Measurements from ENCODE around the gene FYN. TPM values are rescaled to one million over a fixed set of nuclear protein-coding genes. Genes with fewer than 3 reads are reported as not detected.
A peak's percentile ranks its signal among the peaks of the same experiment; 100 is the strongest.
"Not testable (repeated sequence)": the region's sequence is repeated elsewhere in the genome, so short reads cannot be mapped to it uniquely, and the experiment has no call there.

Gene FYN
- polyA plus RNA-seq, 3 donors, result 9.5 to 103 (median 56.7) TPM

DNA sequence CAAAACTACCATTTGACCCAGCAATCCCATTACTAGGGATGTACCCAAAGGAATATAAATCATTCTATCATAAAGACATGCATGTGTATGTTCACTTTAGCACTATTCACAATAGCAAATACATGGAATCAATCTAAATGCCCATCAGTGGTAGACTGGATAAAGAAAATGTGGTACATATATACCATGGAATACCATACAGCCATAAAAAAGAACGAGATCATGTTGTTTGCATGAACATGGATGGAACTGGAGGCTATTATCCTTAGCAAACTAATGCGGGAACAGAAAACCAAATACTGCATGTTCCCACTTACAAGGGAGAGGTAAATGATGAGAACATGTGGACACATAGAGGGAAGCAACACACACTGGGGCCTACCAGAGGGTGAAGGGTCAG is 13.5 kb upstream of the FYN start:
- 87 to 99% (median 97%) methylated on average over 2 of the region's 2 CpGs for WGBS, 3 donors

DNA sequence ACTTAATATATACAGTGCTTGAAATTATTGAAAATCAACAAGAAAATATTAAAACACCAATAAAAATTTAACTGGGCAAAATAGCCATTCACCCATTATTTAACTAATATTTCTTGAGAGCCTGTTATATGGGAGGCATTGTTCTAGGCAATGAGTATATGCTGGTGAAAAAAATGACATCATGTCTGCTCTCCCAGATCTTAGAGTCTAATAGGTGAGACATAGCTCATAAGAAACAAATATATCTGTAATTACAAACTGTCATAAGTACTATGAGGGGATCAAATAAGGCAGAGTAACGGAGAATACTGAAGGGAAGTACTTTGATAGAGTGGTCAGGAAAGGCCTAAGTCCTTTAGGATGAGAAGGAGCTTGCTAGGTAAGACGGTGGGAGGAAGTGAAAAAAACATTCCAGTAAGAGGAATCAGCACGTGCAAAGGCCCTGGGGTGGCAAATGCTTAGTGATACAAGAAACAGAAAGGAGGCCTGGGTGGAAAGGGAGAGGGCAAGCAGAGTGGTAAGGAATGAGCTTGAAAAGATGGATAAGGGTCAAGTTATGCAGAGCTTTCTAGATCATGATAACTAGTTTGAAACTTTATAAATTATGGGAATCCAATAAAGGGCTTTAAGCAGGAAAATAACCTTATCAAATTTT is 12.2 kb upstream of the FYN start:
- 91% methylated on average over 3 of the region's 3 CpGs for WGBS, 3 donors
- no peak overlapping the region for H3K27ac ChIP-seq (ENCODE audit: low read depth, low read length)

More for the DNA sequence above, 13.5 kb upstream of the FYN start:
- not testable (repeated sequence) for H3K27ac ChIP-seq (ENCODE audit: low read depth, low read length)

DNA sequence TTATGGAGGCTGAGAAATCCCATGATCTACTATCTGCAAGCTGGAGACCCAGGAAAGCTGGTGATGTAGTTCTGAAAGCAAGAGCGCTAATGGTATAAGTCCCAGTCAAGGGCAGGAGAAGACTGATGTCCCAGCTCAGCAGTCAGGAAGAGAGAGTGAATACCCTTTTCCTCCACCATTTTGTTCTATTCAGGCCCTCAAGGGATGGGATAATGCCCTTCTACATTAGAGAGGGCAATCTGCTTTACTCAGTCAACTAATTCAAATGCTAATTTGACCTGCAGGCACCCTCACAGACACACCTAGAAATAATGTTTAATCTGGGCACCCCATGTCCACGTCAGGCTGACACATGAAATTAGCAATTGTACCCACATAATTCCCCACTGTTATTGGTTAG is 10.8 kb upstream of the FYN start:
- H3K27ac ChIP-seq (ENCODE audit: low read depth, low read length), result no peak overlapping the region
- 88 to 94% (median 90%) methylated on average over 2 of the region's 2 CpGs for WGBS, 3 donors

- WGBS, 3 donors, result 78 to 97% (median 85%) methylated on average over 2 of the region's 2 CpGs
- H3K27ac ChIP-seq (ENCODE audit: low read depth, low read length), result no peak overlapping the region
Measured at GRCh38 chr6:111880181-111880888, 7.1 kb upstream of the FYN start.

GRCh38 chr6:111875741-111876140 is 2.5 kb upstream of the FYN start:
- no peak overlapping the region for H3K27ac ChIP-seq (ENCODE audit: low read depth, low read length)
- 90 to 91% (median 91%) methylated on average over 4 of the region's 4 CpGs for WGBS, 3 donors

DNA sequence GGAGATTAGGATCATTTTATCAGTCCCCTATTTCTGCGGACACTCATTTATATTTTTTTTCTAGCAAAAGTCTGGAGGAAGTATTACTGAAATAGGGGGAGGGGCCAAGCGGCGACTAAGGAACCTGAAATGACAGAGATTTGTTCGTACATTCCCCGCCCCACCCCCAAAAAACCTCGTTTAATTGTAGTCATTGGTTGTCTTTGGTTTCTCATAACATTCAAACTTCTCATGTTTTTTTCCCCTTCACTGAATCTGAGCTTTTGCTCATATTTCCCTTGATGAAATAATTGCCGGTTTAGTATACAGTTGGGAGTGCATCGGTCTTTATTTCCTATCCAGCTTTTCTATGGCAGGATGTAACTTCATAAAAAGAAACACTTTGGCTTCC is 768 bp upstream of the FYN start:
- no peak overlapping the region for H3K27ac ChIP-seq (ENCODE audit: low read depth, low read length)
- WGBS, 3 donors, result 1 to 7% (median 3%) methylated on average over 8 of the region's 8 CpGs

GRCh38 chr6:111872401-111873177 is 663 bp downstream of the FYN start:
- WGBS, 3 donors, result 0 to 1% (median 0%) methylated on average over 47 to 82 of the region's 83 CpGs
- peak overlapping the region; percentile 65 for H3K27ac ChIP-seq (ENCODE audit: low read depth, low read length)

GRCh38 chr6:111871725-111872400 is 1.4 kb downstream of the FYN start:
- peak overlapping the region; percentile 25 for H3K27ac ChIP-seq (ENCODE audit: low read depth, low read length)
- WGBS, 3 donors, result 0 to 7% (median 2%) methylated on average over 13 of the region's 13 CpGs

DNA sequence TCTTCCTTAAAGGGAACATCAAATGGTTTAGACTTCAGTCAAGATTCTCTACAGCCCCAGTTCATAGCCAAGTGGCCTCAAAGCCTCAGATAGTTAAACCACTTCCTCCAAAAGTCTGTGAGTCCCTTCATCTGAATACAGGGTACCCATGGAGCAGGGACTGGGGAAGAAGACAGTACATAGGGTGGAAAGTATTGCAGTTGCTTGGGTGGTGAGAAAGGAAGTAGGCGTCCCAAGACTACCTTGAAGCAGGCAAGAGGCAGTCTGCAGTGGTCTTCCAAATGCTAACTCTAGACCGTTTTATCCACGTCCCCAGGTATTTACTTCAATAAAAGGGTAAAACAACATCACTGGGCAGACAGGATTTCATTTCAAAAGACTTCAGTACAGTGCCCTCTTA is 2.0 kb downstream of the FYN start:
- WGBS, 3 donors, result 8 to 45% (median 16%) methylated on average over 3 of the region's 3 CpGs
- H3K27ac ChIP-seq (ENCODE audit: low read depth, low read length), result no peak overlapping the region

GRCh38 chr6:111870742-111871064 is 2.5 kb downstream of the FYN start:
- 18 to 43% (median 37%) methylated on average over 4 of the region's 4 CpGs for WGBS, 3 donors
- H3K27ac ChIP-seq (ENCODE audit: low read depth, low read length), result no peak overlapping the region

DNA sequence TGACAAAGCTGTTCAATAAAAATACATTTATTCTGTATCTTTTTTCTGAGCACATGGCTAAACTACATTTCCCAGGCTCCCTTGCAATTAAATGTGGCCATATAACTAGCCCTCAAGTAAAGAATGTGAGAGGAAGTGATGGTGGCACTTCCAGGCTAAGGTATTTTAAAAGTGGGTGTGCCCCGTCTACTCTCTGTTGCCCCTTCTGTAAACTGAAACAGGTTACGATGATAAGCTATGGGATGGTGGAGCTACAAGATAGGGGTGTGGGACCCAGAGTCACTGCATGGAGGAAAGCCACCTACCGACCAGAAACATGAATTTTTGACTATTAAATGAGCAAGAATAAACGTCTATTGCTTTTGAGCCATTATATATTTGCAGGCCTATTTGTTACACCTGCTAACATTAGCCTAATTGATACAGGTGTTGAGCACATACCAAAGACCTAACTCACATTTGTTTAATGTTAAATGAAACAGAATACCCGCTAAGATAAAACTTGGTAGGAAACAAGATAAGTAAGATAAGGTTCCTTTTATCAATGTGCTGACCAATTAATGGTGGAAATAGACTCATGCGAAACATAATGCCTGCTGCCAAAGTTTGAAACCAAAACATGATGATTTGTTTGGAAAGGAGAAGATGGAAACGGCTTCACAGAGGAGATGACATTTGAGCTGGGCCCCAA is 3.1 kb downstream of the FYN start:
- H3K27ac ChIP-seq (ENCODE audit: low read depth, low read length), result no peak overlapping the region
- 37 to 73% (median 69%) methylated on average over 7 of the region's 7 CpGs for WGBS, 3 donors

DNA sequence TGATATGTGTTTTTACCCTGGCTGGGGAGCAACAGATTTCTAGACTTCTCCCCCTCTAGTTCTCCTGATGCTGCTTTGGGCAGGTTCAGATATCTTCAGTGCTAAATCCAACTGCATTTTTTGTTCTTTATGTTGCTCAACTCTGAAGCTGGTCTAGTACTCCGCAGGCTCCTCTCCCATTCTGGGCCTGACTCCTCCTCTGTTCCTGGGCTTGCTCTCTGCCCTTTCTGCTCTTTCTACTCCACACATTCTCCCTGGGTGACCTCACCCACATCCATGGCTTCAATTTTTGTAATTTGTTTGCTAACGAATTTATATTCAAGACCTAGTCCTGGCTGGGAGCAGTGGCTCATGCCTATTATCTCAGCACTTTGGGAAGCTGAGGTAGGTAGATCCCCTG is 6.4 kb downstream of the FYN start:
- no peak overlapping the region for H3K27ac ChIP-seq (ENCODE audit: low read depth, low read length)
- 67 to 77% (median 68%) methylated on average over 2 of the region's 2 CpGs for WGBS, 3 donors

GRCh38 chr6:111865909-111866546 is 7.2 kb downstream of the FYN start:
- 84 to 88% (median 85%) methylated on average over 8 of the region's 8 CpGs for WGBS, 3 donors
- no peak overlapping the region for H3K27ac ChIP-seq (ENCODE audit: low read depth, low read length)

DNA sequence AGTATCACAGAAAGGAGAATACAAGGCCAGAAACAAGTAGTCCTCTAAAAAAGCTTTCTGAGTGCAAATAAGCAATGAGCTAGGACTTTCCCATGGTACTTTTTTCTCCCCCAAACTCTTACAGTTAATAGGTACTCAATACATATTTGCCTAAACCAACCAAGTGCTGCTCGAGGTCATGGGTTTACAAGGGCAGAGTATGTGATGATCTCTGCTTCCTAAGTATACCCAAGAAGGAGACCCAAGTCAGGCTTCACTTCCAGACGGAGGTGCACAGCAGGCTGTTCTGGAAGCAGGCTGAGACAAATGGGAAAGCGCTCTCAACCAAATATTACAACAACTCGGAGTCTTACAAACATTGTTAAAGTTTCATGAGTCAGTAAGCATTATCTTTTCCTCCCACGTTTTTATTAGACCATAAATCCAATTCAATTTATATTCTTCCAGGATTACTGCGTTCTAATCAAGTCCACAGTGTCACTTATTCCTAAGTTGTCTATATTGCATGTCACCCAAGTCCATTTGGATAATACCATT is 8.1 kb downstream of the FYN start:
- H3K27ac ChIP-seq (ENCODE audit: low read depth, low read length), result no peak overlapping the region
- 62 to 69% (median 69%) methylated on average over 6 of the region's 6 CpGs for WGBS, 3 donors

GRCh38 chr6:111864138-111865048 is 8.9 kb downstream of the FYN start:
- no peak overlapping the region for H3K27ac ChIP-seq (ENCODE audit: low read depth, low read length)
- WGBS, 3 donors, result 77 to 91% (median 85%) methylated on average over 6 of the region's 6 CpGs

DNA sequence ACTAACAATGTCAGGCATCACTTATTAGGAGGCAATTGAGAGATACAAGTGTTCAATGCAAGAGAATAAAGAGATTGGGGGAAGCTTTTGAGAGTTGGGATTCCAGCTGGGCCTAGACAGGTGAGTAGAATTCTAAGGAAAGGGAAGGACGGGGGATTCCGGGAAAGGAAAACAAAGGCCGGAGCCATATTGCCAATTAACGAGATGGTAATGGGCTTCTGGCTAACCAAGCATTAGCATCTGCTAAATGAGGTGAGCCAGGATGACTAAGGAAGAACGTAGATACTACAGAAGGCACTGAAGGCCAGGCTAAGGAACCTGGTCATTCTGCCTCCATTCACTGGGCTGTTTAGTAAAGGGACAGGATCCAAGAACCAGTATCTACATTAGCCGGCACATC is 10.5 kb downstream of the FYN start:
- 84 to 90% (median 90%) methylated on average over 6 of the region's 6 CpGs for WGBS, 3 donors
- H3K27ac ChIP-seq (ENCODE audit: low read depth, low read length), result no peak overlapping the region

- no peak overlapping the region for H3K27ac ChIP-seq (ENCODE audit: low read depth, low read length)
- 95 to 97% (median 96%) methylated on average over 5 of the region's 5 CpGs for WGBS, 3 donors
Measured at GRCh38 chr6:111862314-111862713, 10.9 kb downstream of the FYN start.

Data from adipose tissue (tissue), 3 donors.